Smooth muscle cell of the brain vasculature (primary cell): ENCODE results near the gene SMC6.

ENCODE experiments used
- DNase-seq: peaks from one replicate; pipeline ENCODE4 v3.0.0-alpha.2; 2012; ENCODE audit warnings: low read depth, low spot score

SMC6 gene

DNA sequence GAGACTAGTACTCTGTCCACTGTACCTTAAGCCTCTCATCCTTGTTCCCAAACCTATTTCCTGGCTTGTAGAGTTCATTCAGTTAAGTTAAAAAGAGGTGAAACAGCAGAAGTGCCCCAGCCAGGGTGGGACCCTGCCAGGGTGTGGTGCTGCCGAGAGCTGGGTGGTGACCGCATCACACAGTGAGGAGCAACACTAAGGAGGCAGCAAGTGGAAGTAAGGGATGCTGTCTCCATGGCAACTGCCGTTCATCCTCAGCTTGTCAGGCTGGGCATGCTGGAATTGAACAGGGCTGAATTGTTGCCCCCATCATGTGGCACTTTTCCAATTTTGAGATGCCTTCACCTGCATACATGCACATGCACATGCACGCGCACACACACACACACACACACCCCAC, 136.1 kb downstream of the SMC6 start:
- DNase-seq = no peak

GRCh38 chr2:17616405-17616804, 137.2 kb downstream of the SMC6 start:
- DNase-seq = no peak

- DNase-seq = no peak
Measured at GRCh38 chr2:17615728-17616351, 137.8 kb downstream of the SMC6 start.

DNA sequence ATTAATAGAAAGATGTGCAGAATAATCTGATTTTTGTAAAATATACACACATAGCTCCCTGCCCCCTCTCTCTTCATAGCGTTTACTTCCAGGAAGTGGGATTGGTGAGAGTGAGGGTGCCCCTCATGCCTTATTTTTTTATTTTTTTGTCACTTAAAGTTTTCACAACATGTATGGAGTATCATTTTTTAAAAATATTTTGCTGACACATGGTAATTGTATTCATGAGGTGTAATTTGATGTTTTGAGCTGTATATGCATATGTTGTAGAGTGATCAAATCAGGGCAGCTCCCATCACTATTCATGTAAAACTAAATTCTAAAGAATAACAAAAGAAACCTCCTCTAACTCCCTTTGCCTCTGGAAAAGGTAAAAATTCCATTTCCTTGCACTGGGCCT, 138.5 kb downstream of the SMC6 start:
- no peak for DNase-seq

DNA sequence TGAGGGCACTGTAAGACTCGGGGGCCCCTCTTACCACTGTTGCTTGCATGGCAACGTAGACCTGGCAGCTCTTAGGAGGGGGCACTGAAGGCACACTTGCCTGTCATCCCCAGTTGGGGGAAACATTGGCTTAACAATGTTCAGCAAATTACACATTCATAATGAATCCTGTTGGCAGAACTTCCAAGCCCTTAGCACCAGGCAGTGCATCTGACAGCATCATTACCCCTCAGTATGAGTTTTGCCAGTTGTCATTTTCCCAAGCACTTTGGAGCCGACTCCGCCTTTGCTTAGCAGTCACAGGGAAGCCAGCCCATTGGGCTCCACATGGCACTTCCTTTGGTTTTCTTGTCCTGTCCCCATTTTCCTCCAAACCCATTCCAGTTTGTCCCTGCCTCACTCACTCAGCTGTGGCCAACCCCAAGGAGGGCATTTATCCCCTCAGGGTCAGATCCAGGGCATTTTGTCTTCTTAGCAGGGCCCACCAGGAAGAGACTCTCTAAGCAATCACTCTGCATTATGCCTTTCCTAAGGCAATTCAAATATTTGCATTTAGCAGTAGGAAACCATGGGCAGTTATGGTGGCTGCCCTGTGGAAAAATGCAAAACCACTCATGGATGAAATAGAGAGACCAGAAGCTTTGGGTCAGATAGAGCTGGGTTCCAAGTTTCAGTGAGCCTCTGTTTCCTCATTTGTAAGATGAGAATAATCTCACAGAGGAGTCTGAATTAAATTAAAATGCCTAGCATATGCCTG, 139.3 kb downstream of the SMC6 start:
- DNase-seq = no peak
